Dedifferentiated amniotic fluid mesenchymal stem cell (primary cell): ENCODE data around the gene SORT1.
"Not testable (repeated sequence)": the region's sequence is repeated elsewhere in the genome, so short reads cannot be mapped to it uniquely, and the experiment has no call there.

ENCODE experiments used
- DNase-seq: peaks from one replicate; pipeline ENCODE4 v3.0.0-alpha.2; 2016; ENCODE audit errors: extremely low spot score

Gene SORT1

GRCh38 chr1:109396871-109397580 is 692 bp downstream of the SORT1 start:
- DNase-seq: no peak

GRCh38 chr1:109396513-109396839 is 1.2 kb downstream of the SORT1 start:
- DNase-seq: no peak

GRCh38 chr1:109395602-109396512 is 1.9 kb downstream of the SORT1 start:
- no peak for DNase-seq

- DNase-seq: not testable (repeated sequence)
These were observed 2.5 kb downstream of the SORT1 start for GRCh38 chr1:109395282-109395599.

- no peak for DNase-seq
These were observed 3.0 kb downstream of the SORT1 start for GRCh38 chr1:109394591-109395281.

- no peak for DNase-seq
These were observed 4.0 kb downstream of the SORT1 start for GRCh38 chr1:109393617-109394233.

GRCh38 chr1:109392788-109393616 is 4.7 kb downstream of the SORT1 start:
- peak; percentile 54 for DNase-seq

- no peak for DNase-seq
These were observed 5.5 kb downstream of the SORT1 start for GRCh38 chr1:109392037-109392787.

GRCh38 chr1:109391626-109392025 is 6.1 kb downstream of the SORT1 start:
- no peak for DNase-seq

- peak; percentile 51 for DNase-seq
These were observed 6.6 kb downstream of the SORT1 start for GRCh38 chr1:109391157-109391556.

GRCh38 chr1:109389638-109390341 is 7.9 kb downstream of the SORT1 start:
- no peak for DNase-seq

- no peak for DNase-seq
These were observed 8.7 kb downstream of the SORT1 start for GRCh38 chr1:109388884-109389637.

GRCh38 chr1:109388208-109388711 is 9.5 kb downstream of the SORT1 start:
- DNase-seq: no peak

- DNase-seq: no peak
These were observed 11.5 kb downstream of the SORT1 start for GRCh38 chr1:109386054-109386717.

- DNase-seq: no peak
These were observed 12.3 kb downstream of the SORT1 start for GRCh38 chr1:109385417-109385816.

GRCh38 chr1:109383854-109384253 is 13.9 kb downstream of the SORT1 start:
- DNase-seq: no peak

- no peak for DNase-seq
These were observed 14.5 kb downstream of the SORT1 start for GRCh38 chr1:109383087-109383779.

GRCh38 chr1:109381573-109381972 is 16.1 kb downstream of the SORT1 start:
- no peak for DNase-seq
